Activated naive CD4-positive, alpha-beta T cell treated with anti-CD3 and anti-CD28 coated beads, Interleukin-2, amount 50 U/mL, for 24 hours (primary cell): ENCODE results near the gene TBP.
"Not testable (repeated sequence)": the region's sequence is repeated elsewhere in the genome, so short reads cannot be mapped to it uniquely, and the experiment has no call there.

Experiments
- H3K27ac Mint-ChIP-seq: one replicate; pipeline ENCODE4 v1.8.0; 2021; ENCODE audit warnings: mild to moderate bottlenecking, mixed read lengths
- H3K27me3 Mint-ChIP-seq: one replicate; pipeline ENCODE4 v1.8.0; 2021; ENCODE audit warnings: mixed read lengths
- H3K36me3 Mint-ChIP-seq: one replicate; pipeline ENCODE4 v1.8.0; 2021; ENCODE audit warnings: mixed read lengths
- H3K4me1 Mint-ChIP-seq: one replicate; pipeline ENCODE4 v1.8.0; 2021; ENCODE audit warnings: mixed read lengths
- H3K4me3 Mint-ChIP-seq: one replicate; pipeline ENCODE4 v1.8.0; 2021; ENCODE audit warnings: mild to moderate bottlenecking, mixed read lengths
- H3K9me3 Mint-ChIP-seq: one replicate; pipeline ENCODE4 v1.8.0; 2021; ENCODE audit warnings: mixed read lengths

The TBP gene

GRCh38 chr6:170554013-170554795, at the start of gene TBP:
Gene TBP (plus strand): TSS chr6:170554369. CDS start chr6:170557030, 2,661 bp downstream.
- Mint-ChIP-seq H3K27ac (no peak within 1 kb of the TSS), H3K4me3 (no peak within 1 kb of the TSS), H3K27me3 (no peaks in the 10 kb centered on the region), H3K9me3 (no peaks in the 10 kb centered on the region), H3K4me1 (peaks cover 30% of the 10 kb centered on the region), H3K36me3 (peaks cover 16% of the 10 kb centered on the region)

- peaks cover 13% of the 10 kb centered on the region for H3K36me3 Mint-ChIP-seq
- H3K27me3 Mint-ChIP-seq, result peaks cover 36% of the 10 kb centered on the region
- no peak overlapping the region for H3K4me3 Mint-ChIP-seq
- H3K27ac Mint-ChIP-seq, result no peak overlapping the region
- peaks cover 5% of the 10 kb centered on the region for H3K4me1 Mint-ChIP-seq
- peaks cover 5% of the 10 kb centered on the region for H3K9me3 Mint-ChIP-seq
Observed at GRCh38 chr6:170504479-170504878, 49.7 kb upstream of the TBP start.

GRCh38 chr6:170505306-170505705, 48.9 kb upstream of the TBP start:
- Mint-ChIP-seq H3K27ac (no peak overlapping the region), H3K36me3 (peaks cover 13% of the 10 kb centered on the region), H3K9me3 (peaks cover 5% of the 10 kb centered on the region), H3K27me3 (peaks cover 30% of the 10 kb centered on the region), H3K4me3 (no peak overlapping the region), H3K4me1 (peaks cover 5% of the 10 kb centered on the region)

- Mint-ChIP-seq H3K9me3 (no peaks in the 10 kb centered on the region), H3K27ac (no peak overlapping the region), H3K4me1 (no peaks in the 10 kb centered on the region), H3K36me3 (peaks cover 3% of the 10 kb centered on the region), H3K27me3 (peaks cover 22% of the 10 kb centered on the region), H3K4me3 (no peak overlapping the region)
Observed at GRCh38 chr6:170506446-170506845, 47.7 kb upstream of the TBP start.

- H3K27ac Mint-ChIP-seq, H3K4me1 Mint-ChIP-seq, H3K9me3 Mint-ChIP-seq, H3K36me3 Mint-ChIP-seq, H3K4me3 Mint-ChIP-seq: not testable (repeated sequence)
- peaks cover 18% of the 10 kb centered on the region for H3K27me3 Mint-ChIP-seq
Observed at GRCh38 chr6:170507728-170508127, 46.4 kb upstream of the TBP start.

GRCh38 chr6:170508275-170508674, 45.9 kb upstream of the TBP start:
- not testable (repeated sequence) for H3K4me1 Mint-ChIP-seq, H3K4me3 Mint-ChIP-seq
- peaks cover 14% of the 10 kb centered on the region for H3K27me3 Mint-ChIP-seq

GRCh38 chr6:170508892-170509722, 45.1 kb upstream of the TBP start:
- H3K36me3 Mint-ChIP-seq, H3K9me3 Mint-ChIP-seq, H3K4me1 Mint-ChIP-seq, H3K4me3 Mint-ChIP-seq, H3K27ac Mint-ChIP-seq: not testable (repeated sequence)
- peaks cover 19% of the 10 kb centered on the region for H3K27me3 Mint-ChIP-seq

More at GRCh38 chr6:170508275-170508674, 45.9 kb upstream of the TBP start:
- H3K36me3 Mint-ChIP-seq, H3K27ac Mint-ChIP-seq, H3K9me3 Mint-ChIP-seq: not testable (repeated sequence)

- Mint-ChIP-seq H3K9me3 (no peaks in the 10 kb centered on the region), H3K27ac (no peak overlapping the region), H3K4me1 (no peaks in the 10 kb centered on the region)
Observed at GRCh38 chr6:170509723-170510018, 44.5 kb upstream of the TBP start.

GRCh38 chr6:170510631-170511030, 43.5 kb upstream of the TBP start:
- peaks cover 22% of the 10 kb centered on the region for H3K27me3 Mint-ChIP-seq
- H3K36me3 Mint-ChIP-seq, result no peaks in the 10 kb centered on the region
- H3K9me3 Mint-ChIP-seq, result no peaks in the 10 kb centered on the region
- H3K4me3 Mint-ChIP-seq, result no peak overlapping the region
- H3K4me1 Mint-ChIP-seq, result no peaks in the 10 kb centered on the region
- H3K27ac Mint-ChIP-seq, result no peak overlapping the region

More at GRCh38 chr6:170509723-170510018, 44.5 kb upstream of the TBP start:
- H3K4me3 Mint-ChIP-seq, result no peak overlapping the region
- H3K36me3 Mint-ChIP-seq, result no peaks in the 10 kb centered on the region
- peaks cover 19% of the 10 kb centered on the region for H3K27me3 Mint-ChIP-seq

GRCh38 chr6:170512249-170512648, 41.9 kb upstream of the TBP start:
- Mint-ChIP-seq H3K4me1 (no peaks in the 10 kb centered on the region), H3K9me3 (no peaks in the 10 kb centered on the region), H3K36me3 (no peaks in the 10 kb centered on the region), H3K4me3 (no peak overlapping the region), H3K27me3 (peaks cover 19% of the 10 kb centered on the region), H3K27ac (no peak overlapping the region)

- Mint-ChIP-seq H3K4me1 (no peaks in the 10 kb centered on the region), H3K36me3 (no peaks in the 10 kb centered on the region), H3K9me3 (no peaks in the 10 kb centered on the region), H3K27ac (no peak overlapping the region), H3K27me3 (peaks cover 22% of the 10 kb centered on the region), H3K4me3 (no peak overlapping the region)
Observed at GRCh38 chr6:170514908-170515307, 39.3 kb upstream of the TBP start.

- no peaks in the 10 kb centered on the region for H3K4me1 Mint-ChIP-seq
- no peaks in the 10 kb centered on the region for H3K36me3 Mint-ChIP-seq
- H3K27me3 Mint-ChIP-seq, result peaks cover 20% of the 10 kb centered on the region
- no peaks in the 10 kb centered on the region for H3K9me3 Mint-ChIP-seq
- no peak overlapping the region for H3K27ac Mint-ChIP-seq
- peak overlapping the region; percentile 43 for H3K4me3 Mint-ChIP-seq
Observed at GRCh38 chr6:170516783-170517616, 37.2 kb upstream of the TBP start.

- Mint-ChIP-seq H3K36me3 (no peaks in the 10 kb centered on the region), H3K4me1 (no peaks in the 10 kb centered on the region), H3K4me3 (no peak overlapping the region), H3K27me3 (peaks cover 3% of the 10 kb centered on the region), H3K9me3 (no peaks in the 10 kb centered on the region), H3K27ac (no peak overlapping the region)
Observed at GRCh38 chr6:170522565-170523183, 31.5 kb upstream of the TBP start.

- H3K36me3 Mint-ChIP-seq, result no peaks in the 10 kb centered on the region
- H3K4me1 Mint-ChIP-seq, result no peaks in the 10 kb centered on the region
- H3K9me3 Mint-ChIP-seq, result no peaks in the 10 kb centered on the region
- H3K27ac Mint-ChIP-seq, result no peak overlapping the region
- no peaks in the 10 kb centered on the region for H3K27me3 Mint-ChIP-seq
- H3K4me3 Mint-ChIP-seq, result no peak overlapping the region
Observed at GRCh38 chr6:170523256-170524171, 30.7 kb upstream of the TBP start.
